Neural crest cell (in vitro differentiated cells): ENCODE measurements around the gene KRTAP4-5. TPM values are rescaled to one million over a fixed set of nuclear protein-coding genes. Genes with fewer than 3 reads are reported as not detected.

Experiments used
- DNase-seq: peaks from one replicate; pipeline ENCODE4 v3.0.0; 2021; ENCODE audit warnings: low read depth, mixed read lengths, low spot score
- H3K27ac Mint-ChIP-seq: one replicate; pipeline ENCODE4 v1.8.0; 2021; ENCODE audit warnings: mild to moderate bottlenecking, mixed read lengths; ENCODE audit not compliant: unreplicated experiment
- H3K27me3 Mint-ChIP-seq: 2 replicates; pipeline ENCODE4 v1.8.0; 2021; ENCODE audit warnings: low read depth, mild to moderate bottlenecking, mixed read lengths
- H3K36me3 Mint-ChIP-seq: 2 replicates; pipeline ENCODE4 v1.8.0; 2021; ENCODE audit warnings: low read depth, mild to moderate bottlenecking, mixed read lengths
- H3K4me1 Mint-ChIP-seq: 2 replicates; pipeline ENCODE4 v1.8.0; 2021; ENCODE audit warnings: mixed read lengths
- H3K4me3 Mint-ChIP-seq: one replicate; pipeline ENCODE4 v1.8.0; 2021; ENCODE audit warnings: mild to moderate bottlenecking, mixed read lengths
- H3K9me3 Mint-ChIP-seq: 2 replicates; pipeline ENCODE4 v1.8.0; 2021; ENCODE audit warnings: mixed read lengths
- CTCF ChIP-seq: fragments of 200-600 bp; sonication (generic); conservative IDR thresholded peaks from 2 replicates; pipeline ENCODE4 v1.5.0; 2021; ENCODE audit warnings: antibody characterized with exemption, mild to moderate bottlenecking
- total RNA-seq: library from RNA; stranded (reverse); gene quantifications from 2 replicates; pipeline ENCODE4 v1.2.1, GENCODE V29; 2021

The KRTAP4-5 gene
- total RNA-seq, 1 donor from 2014 or later, result not detected

- Mint-ChIP-seq H3K36me3 (no peaks in the 10 kb centered on the region), H3K27ac (no peak within 1 kb of the TSS), H3K9me3 (no peaks in the 10 kb centered on the region), H3K4me1 (no peaks in the 10 kb centered on the region), H3K27me3 (peaks cover 41% of the 10 kb centered on the region), H3K4me3 (no peak within 1 kb of the TSS)
- DNase-seq, result no peak
- no peak for TF ChIP-seq CTCF
These were observed 34.9 kb upstream of the KRTAP4-5 start, which contains the start of gene KRTAP4-1 for GRCh38 chr17:41184480-41184961. Gene KRTAP4-1 (minus strand): TSS chr17:41184911. CDS start chr17:41184854, 57 bp downstream.

- H3K4me1 Mint-ChIP-seq, result no peaks in the 10 kb centered on the region
- no peak for DNase-seq
- no peaks in the 10 kb centered on the region for H3K36me3 Mint-ChIP-seq
- no peak overlapping the region for H3K27ac Mint-ChIP-seq
- H3K27me3 Mint-ChIP-seq, result peaks cover 31% of the 10 kb centered on the region
- H3K4me3 Mint-ChIP-seq, result no peak overlapping the region
- no peaks in the 10 kb centered on the region for H3K9me3 Mint-ChIP-seq
- TF ChIP-seq CTCF, result no peak
These were observed 29.4 kb upstream of the KRTAP4-5 start for GRCh38 chr17:41178843-41179616.

GRCh38 chr17:41178341-41178740 is 28.7 kb upstream of the KRTAP4-5 start:
- Mint-ChIP-seq H3K4me1 (no peaks in the 10 kb centered on the region), H3K4me3 (no peak overlapping the region), H3K36me3 (no peaks in the 10 kb centered on the region), H3K27me3 (peaks cover 29% of the 10 kb centered on the region), H3K27ac (no peak overlapping the region), H3K9me3 (no peaks in the 10 kb centered on the region)
- no peak for DNase-seq
- no peak for TF ChIP-seq CTCF

- Mint-ChIP-seq H3K9me3 (no peaks in the 10 kb centered on the region), H3K4me3 (no peak within 1 kb of the TSS), H3K27me3 (peaks cover 30% of the 10 kb centered on the region), H3K36me3 (no peaks in the 10 kb centered on the region), H3K27ac (no peak within 1 kb of the TSS), H3K4me1 (no peaks in the 10 kb centered on the region)
- DNase-seq, result no peak
- no peak for TF ChIP-seq CTCF
These were observed 28.2 kb upstream of the KRTAP4-5 start, which contains the start of gene KRTAP4-2 for GRCh38 chr17:41177727-41178271. Gene KRTAP4-2 (minus strand): TSS chr17:41178221. CDS start chr17:41178164, 57 bp downstream.

- no peak overlapping the region for H3K27ac Mint-ChIP-seq
- no peaks in the 10 kb centered on the region for H3K36me3 Mint-ChIP-seq
These were observed 27.2 kb upstream of the KRTAP4-5 start for GRCh38 chr17:41176744-41177387.

More at GRCh38 chr17:41176744-41177387, 27.2 kb upstream of the KRTAP4-5 start:
- no peaks in the 10 kb centered on the region for H3K4me1 Mint-ChIP-seq
- H3K9me3 Mint-ChIP-seq, result no peaks in the 10 kb centered on the region
- DNase-seq, result no peak
- peaks cover 30% of the 10 kb centered on the region for H3K27me3 Mint-ChIP-seq
- no peak for TF ChIP-seq CTCF
- no peak overlapping the region for H3K4me3 Mint-ChIP-seq
